HG03095 (cell line): ENCODE data around the gene CDX2.

Experiments used
- ATAC-seq: cut with Tn5 transposase; IDR thresholded peaks from one replicate; pipeline ENCODE4 v1.9.1; 2021; ENCODE audit warnings: moderate library complexity; ENCODE audit not compliant: unreplicated experiment

The CDX2 gene

GRCh38 chr13:27979001-27979643 lies 10.0 kb upstream of the CDX2 start:
- ATAC-seq = no peak

- ATAC-seq = no peak
Measured at GRCh38 chr13:27978301-27978968, 9.3 kb upstream of the CDX2 start.

DNA sequence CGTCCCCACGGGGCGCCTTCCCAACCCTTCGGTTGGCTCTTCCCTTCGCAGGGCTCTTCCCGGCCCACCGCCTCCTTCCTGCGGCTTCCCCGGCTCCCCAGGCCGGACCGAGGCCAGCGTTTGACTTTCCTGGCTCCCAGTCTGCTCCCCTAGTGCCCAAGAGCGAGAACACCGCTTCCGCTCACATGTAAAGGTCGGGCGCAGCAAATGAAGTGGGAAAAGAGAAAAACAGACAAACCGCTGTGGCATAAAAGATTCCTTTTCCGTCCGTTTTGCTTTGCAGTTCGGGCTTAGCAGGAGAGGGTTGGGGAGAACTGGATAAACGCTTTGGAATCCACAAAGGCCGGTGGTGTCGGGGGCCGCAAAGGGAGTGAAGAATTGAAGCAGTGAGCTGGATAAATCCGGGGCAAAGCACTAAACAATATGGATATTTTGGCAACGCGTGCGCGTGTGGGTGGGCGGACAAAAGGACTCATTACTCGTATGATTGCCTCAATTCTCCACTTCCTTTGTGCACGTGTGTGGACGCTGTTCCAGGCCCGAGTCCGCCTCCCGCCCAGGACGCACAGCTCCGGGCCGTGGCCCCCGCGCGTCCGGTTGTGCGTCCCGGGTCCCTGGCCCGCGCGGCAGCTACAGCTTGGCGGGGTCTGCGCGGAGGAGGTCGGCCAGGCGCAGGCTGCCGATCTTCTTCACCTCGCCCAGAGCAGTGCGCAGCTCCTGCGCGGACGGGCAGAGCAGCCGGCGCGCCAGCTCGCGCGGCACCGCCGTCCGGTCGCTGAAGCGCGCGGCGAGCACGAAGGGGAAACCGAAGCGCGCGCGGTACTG lies 8.6 kb upstream of the CDX2 start:
- no peak for ATAC-seq

DNA sequence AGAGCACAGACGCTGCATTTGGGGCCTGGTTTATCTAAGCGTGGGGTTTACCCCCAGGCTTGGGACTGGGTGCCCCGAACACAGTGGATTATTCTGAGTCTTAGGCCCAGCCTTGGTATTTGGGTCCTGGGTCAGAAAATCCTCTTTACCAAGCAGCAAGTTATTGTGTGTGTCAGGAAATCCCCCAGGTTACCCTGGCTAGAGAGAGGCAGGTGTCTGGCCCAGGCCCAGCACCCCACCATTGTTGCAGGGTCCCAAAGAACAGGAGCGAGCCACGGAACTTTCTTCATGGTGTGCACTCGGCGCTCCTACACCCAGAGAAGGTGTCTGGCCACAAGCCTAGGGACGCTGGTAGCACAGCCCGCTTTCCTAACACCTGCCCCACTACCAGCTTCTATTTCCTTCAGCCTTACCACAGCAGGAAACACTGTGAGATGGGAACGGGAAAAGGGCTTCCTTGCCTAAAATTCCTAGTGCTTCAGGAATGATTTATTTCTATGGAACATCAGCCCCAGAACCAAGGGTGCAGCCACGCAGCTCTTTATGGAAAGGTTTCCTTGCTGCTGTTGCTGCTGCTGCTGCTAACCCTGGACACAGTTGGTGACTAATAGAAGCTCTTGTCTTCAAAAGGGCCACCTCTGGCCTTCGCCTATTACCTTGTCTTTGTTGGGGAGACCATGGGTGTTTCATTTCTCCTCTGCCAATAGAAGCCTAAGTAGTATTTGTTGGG lies 7.4 kb upstream of the CDX2 start:
- ATAC-seq = no peak

- no peak for ATAC-seq
Measured at GRCh38 chr13:27975564-27976361, 6.6 kb upstream of the CDX2 start.

- no peak for ATAC-seq
Measured at GRCh38 chr13:27973961-27974662, 5.0 kb upstream of the CDX2 start.

DNA sequence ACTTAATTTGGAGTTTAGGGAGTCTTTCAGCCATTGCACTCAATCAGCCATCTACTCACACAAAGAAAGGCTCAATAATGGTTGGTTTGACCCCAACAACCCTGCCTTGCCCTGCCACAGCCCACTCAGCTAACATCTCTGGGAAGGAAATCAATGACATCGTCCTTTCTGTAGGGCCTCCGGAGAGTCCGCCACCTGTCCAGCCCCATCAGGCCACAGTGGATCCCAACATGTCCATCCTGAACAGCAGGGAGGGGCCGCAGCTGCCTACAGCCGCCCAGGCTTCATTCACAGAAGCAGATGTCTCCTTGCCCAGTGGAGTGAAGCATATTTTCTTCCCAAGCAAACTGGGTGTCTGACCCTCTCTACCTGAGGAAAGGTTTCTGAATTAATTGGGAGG lies 4.2 kb upstream of the CDX2 start:
- no peak for ATAC-seq

DNA sequence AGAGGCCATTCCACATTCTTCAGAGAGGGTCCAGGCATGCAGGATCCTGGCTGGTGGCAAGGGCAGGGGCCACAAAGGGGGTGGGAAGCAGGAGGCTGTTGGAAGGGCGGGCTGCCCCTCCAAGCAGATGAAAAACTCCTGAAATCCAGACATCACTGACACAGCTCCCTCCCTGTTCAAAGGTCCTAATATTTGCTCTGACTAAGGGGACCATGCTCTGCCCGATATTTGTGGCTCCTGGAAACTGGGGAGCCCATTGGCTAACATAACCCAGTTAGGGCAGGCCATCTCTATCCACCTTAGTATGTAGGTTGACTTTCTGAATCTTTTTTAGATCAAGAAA lies 3.3 kb upstream of the CDX2 start:
- no peak for ATAC-seq

DNA sequence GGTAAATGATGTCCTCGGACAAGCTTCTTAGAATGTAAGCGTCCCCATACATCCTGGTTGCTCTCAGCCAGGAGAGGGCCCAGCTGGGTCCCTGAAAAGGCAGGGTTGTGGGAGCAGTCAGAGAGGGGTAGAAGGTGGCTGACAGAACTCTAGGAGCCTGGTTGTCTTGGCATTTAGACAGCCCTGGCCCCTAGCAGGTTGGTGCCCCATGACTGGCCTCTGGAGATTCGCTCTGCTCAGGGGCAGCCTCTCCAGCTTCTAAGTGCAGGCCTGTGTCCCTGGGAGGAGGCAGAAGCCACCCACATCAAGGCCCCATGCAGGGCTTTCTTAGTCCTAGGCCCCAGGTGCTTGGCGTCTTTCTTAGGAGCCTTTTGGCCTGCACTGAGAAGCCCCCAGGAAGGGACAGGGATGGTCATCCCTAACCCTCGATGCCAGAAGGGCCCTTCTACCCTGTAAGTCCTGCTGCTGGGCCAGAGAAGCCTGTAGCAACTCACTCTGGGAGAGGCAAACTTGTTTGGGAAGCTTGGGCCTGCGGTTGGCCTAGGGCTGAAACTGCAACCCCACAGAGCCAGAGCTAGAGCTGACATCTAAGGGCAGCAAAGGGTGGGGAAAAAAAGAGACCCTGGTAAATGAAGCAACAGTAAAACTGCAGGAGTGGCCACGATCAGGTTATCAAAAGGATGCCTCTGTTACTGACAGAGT lies 2.8 kb upstream of the CDX2 start:
- ATAC-seq = no peak

GRCh38 chr13:27971236-27971645 lies 2.1 kb upstream of the CDX2 start:
- ATAC-seq = no peak

DNA sequence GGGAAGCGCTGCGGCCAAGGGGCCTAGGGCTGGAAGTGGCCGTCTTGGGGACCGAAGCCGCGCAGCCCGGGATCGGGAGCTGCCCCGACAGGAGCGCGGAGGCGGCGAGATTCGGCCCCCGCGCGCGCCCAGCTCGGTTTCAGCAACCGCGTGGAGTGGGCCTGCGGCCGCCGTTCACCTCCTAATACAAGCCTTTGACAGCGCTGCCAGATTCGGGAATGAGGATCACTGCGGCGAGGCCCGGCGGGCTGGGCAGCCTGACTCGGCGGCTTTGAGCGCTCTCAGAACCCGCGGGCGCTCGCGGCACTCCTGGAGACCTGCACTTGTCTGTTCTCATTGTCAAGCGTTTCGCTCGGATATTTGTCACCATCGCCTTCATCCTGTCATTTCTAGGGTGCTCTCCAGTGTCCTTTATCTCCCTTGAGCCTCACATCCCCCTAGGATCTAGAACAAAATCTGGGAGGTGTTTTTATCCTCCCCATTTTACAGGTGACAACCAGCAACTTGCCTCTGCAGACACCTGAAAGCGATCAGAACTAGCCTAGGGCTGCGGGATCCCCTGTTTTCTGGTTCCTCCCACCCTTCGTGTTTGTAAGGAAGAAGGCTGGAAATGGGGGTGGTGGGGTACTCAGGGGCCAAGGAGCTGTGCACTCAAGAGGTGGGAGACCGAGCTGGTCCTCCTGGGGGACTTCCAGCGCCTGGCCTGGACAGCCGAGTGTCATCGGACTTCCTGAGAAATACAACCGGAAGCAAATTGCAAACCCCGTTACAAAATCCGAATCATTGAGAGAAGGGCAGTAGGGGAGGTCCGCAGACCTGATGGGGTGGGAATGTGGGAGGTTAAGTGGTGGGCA lies 1.5 kb upstream of the CDX2 start:
- ATAC-seq = no peak

DNA sequence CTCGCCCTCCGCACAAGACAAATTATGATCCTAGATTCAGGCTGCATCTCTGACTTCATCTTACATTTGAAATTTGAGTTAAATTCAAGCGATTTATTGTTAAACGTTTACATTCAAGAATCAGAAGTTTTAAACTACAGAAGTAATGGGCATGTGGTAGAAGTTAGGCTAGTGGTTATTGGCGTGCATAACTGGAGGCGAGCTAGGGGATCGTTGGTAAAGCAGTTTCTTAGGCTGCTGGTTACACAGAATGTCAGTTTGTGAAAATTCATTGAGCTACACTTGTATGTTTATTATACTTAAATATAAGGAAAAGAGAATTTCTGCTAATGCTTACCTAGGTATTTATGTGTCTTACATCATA lies 733 bp upstream of the CDX2 start:
- no peak for ATAC-seq

DNA sequence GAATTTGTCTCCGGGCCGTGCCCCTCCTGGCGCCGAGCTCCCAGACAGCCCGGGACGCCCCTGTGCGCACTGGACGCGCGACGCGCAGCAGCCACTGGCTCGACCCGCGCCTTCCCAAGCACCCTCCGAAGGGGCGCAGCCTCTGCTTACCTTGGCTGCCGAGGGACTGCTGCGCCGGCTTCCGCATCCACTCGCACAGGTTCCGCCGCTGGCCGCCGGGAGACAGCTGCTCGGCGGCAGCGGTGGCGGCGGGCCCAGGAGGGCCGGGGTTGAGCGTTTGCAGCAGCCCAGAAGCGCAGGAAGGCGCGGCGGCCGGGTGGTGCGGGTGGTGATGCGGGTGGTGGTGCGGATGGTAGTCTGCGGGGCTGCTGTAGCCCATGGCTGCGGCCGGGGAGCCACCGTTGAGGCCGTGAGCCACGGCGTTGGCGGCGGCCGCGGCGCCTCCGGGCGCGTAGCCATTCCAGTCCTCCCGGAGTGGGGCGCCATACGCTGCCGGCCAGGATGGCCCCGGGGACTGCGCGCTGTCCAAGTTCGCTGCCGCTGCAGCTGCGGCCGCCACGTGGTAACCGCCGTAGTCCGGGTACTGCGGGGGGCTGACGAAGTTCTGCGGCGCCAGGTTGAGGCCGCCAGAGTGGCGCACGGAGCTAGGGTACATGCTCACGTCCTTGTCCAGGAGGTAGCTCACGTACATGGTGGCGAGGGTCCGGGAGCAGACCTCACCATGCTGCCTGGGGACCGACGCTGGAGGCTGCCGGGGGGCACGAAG lies 616 bp downstream of the CDX2 start:
- no peak for ATAC-seq

GRCh38 chr13:27967736-27968315 lies 1.3 kb downstream of the CDX2 start:
- ATAC-seq = no peak

- no peak for ATAC-seq
Measured at GRCh38 chr13:27967203-27967735, 1.8 kb downstream of the CDX2 start.

- ATAC-seq = no peak
Measured at GRCh38 chr13:27966641-27967202, 2.4 kb downstream of the CDX2 start.
